Activated T-cell treated with anti-CD3 and anti-CD28 coated beads, Interleukin-2, amount 50 U/mL, for 1 hour (primary cell): ENCODE data around the gene IQCH.

Experiments used
- DNase-seq: peaks from one replicate; pipeline ENCODE4 v3.0.0-alpha.2; 2020

Gene IQCH

GRCh38 chr15:67506775-67507747 lies 252.5 kb downstream of the IQCH start:
- DNase-seq: no peak

- no peak for DNase-seq
Measured at GRCh38 chr15:67508407-67508806, 253.8 kb downstream of the IQCH start.

- DNase-seq: no peak
Measured at GRCh38 chr15:67509918-67510317, 255.3 kb downstream of the IQCH start.

GRCh38 chr15:67510597-67511190 lies 256.1 kb downstream of the IQCH start:
- DNase-seq: no peak

- DNase-seq: no peak
Measured at GRCh38 chr15:67511606-67512005, 257.0 kb downstream of the IQCH start.

GRCh38 chr15:67512140-67512539 lies 257.6 kb downstream of the IQCH start:
- DNase-seq: no peak

- DNase-seq: no peak
Measured at GRCh38 chr15:67512933-67513714, 258.5 kb downstream of the IQCH start.

- no peak for DNase-seq
Measured at GRCh38 chr15:67515090-67515489, 260.5 kb downstream of the IQCH start.

- no peak for DNase-seq
Measured at GRCh38 chr15:67515557-67515956, 261.0 kb downstream of the IQCH start.

- no peak for DNase-seq
Measured at GRCh38 chr15:67520321-67521028, 265.9 kb downstream of the IQCH start.

GRCh38 chr15:67521029-67521782 lies 266.6 kb downstream of the IQCH start, which contains the start of gene C15orf61:
C15orf61 (plus strand) TSS chr15:67521131; CDS start chr15:67521249, 118 bp downstream.
- DNase-seq: peak; percentile 88

- DNase-seq: no peak
Measured at GRCh38 chr15:67521783-67522568, 267.4 kb downstream of the IQCH start.

GRCh38 chr15:67523330-67523729 lies 268.7 kb downstream of the IQCH start:
- DNase-seq: no peak

- no peak for DNase-seq
Measured at GRCh38 chr15:67524235-67524634, 269.6 kb downstream of the IQCH start.

GRCh38 chr15:67528513-67528912 lies 273.9 kb downstream of the IQCH start:
- DNase-seq: no peak

- no peak for DNase-seq
Measured at GRCh38 chr15:67531379-67531914, 276.9 kb downstream of the IQCH start.

- DNase-seq: no peak
Measured at GRCh38 chr15:67533873-67534272, 279.3 kb downstream of the IQCH start.

GRCh38 chr15:67534360-67534759 lies 279.8 kb downstream of the IQCH start:
- no peak for DNase-seq

GRCh38 chr15:67537771-67538170 lies 283.2 kb downstream of the IQCH start:
- no peak for DNase-seq
